Heart left ventricle (tissue), 16 donors: Measurements from ENCODE around the gene EPHB1. TPM values are rescaled to one million over a fixed set of nuclear protein-coding genes. Genes with fewer than 3 reads are reported as not detected.

ENCODE experiments used
- ATAC-seq, 4 donors: fragments of 200-7000 bp; cut with Tn5 transposase; one replicate each; pipeline ENCODE4 v1.9.1; 2020 to 2022; ENCODE audit warnings: moderate library complexity in 4 of 4, mild to moderate bottlenecking in 3 of 4, moderate number of reproducible peaks in 1 of 4
- DNase-seq, 5 donors: peaks; one replicate each; pipeline ENCODE4 v3.0.0-alpha.2; 2020
- H3K27ac ChIP-seq, 12 donors: fragments of 200-600 bp; sonication (generic) in 4 of 12; one replicate each; pipeline versions ENCODE4 v1.5.0 to v1.8.0; 2016 to 2022; ENCODE audit warnings: mild to moderate bottlenecking in 2 of 12
- H3K27me3 ChIP-seq, 9 donors: fragments of 200-600 bp; sonication (generic) in 2 of 9; one replicate each; pipeline versions ENCODE4 v1.5.1 to v1.8.0; 2016 to 2022; ENCODE audit warnings: mild to moderate bottlenecking in 3 of 9
- H3K36me3 ChIP-seq, 9 donors: fragments of 200-600 bp; sonication (generic) in 2 of 9; one replicate each; pipeline versions ENCODE4 v1.5.0 to v1.8.0; 2018 to 2022; ENCODE audit warnings: mild to moderate bottlenecking in 2 of 9
- H3K4me1 ChIP-seq, 12 donors: fragments of 200-600 bp; sonication (generic) in 4 of 12; one replicate each; pipeline versions ENCODE4 v1.5.0 to v1.8.0; 2016 to 2022; ENCODE audit warnings: mild to moderate bottlenecking in 3 of 12
- H3K4me3 ChIP-seq, 12 donors: fragments of 200-600 bp; sonication (generic) in 4 of 12; one replicate each; pipeline versions ENCODE4 v1.5.0 to v1.8.0; 2017 to 2022; ENCODE audit warnings: mild to moderate bottlenecking in 9 of 12, moderate library complexity in 4 of 12
- H3K9me3 ChIP-seq, 12 donors: fragments of 200-600 bp; sonication (generic) in 4 of 12; one replicate each; pipeline versions ENCODE4 v1.5.0 to v1.8.0; 2016 to 2022; ENCODE audit warnings: mild to moderate bottlenecking in 1 of 12
- POLR2A ChIP-seq, 2 donors: fragments of 450-650 bp; IDR thresholded peaks; one replicate each; pipeline ENCODE4 v1.6.1; 2017; ENCODE audit warnings: antibody characterized with exemption in 2 of 2, mild to moderate bottlenecking in 2 of 2, moderate library complexity in 2 of 2
- WGBS, 4 donors: extraction: QIAGEN DNeasy Blood & Tissue Kit in 2 of 4; methylation state at CpG; one replicate each; pipeline versions ENCODE4 v1.1.5 to v1.1.7; 2013 to 2018; 5-methylcytosine and 5-hydroxymethylcytosine counted together
- intact Hi-C, 10 donors: fragments of 100-400 bp; cut with DNase I; formaldehyde crosslinking; loops; one replicate each; pipeline versions ENCODE4 v1.11.1 to v1.14.2; 2022
- polyA plus RNA-seq, 2 donors: library from polyadenylated mRNA; stranded (reverse); fragments of 200-250 nt; gene quantifications; one replicate each; pipeline ENCODE4 v1.2.3, GENCODE V29; 2013
- total RNA-seq, 9 donors: library from RNA; depleted of rRNA in 2 of 9; stranded (reverse); fragments of >200 nt in 2 of 9; fragmentation: NEBNext Ultra II Directional in 3 of 9; extraction: Animal tissue kit (Norgen Biotek cat#: 25700) in 3 of 9; gene quantifications; one replicate each; pipeline versions ENCODE4 v1.1.0 to v1.2.4, GENCODE V29; 2016 to 2023
- TF ChIP-seq, protein P1 (sequence below), 12 donors: fragments of 200-600 bp; sonication (generic) in 4 of 12; IDR thresholded peaks; one replicate each; pipeline versions ENCODE4 v1.5.0 to v1.8.0; 2018 to 2022; ENCODE audit warnings: antibody characterized with exemption in 12 of 12, mild to moderate bottlenecking in 5 of 12
- donor health status: ischemic (EF 13 %, LVEDD 7.1; RV severe dilation, severe dysfunction).
- donor health status: healthy with polysubstance abuse.
- donor health status: DM: no; HTN: yes; CAD: no.
- donor health status: DM: no; HTN: no; CAD: no.
- donor health status: ischemic (EF 25% LVEDD 6.9; RV normal size, moderate dysfunction).
- donor health status: ischemic (EF 25% LVEDD 5.7; RV mildly dilated, moderate dysfunction).
- donor health status: healthy.
- donor health status: DM: yes; HTN: yes; CAD: no.
- donor health status: ischemic (EF 35%, LVEDD 5.7; RV mildly dilated, moderate dysfunction).
- donor health status: nonischemic (EF 11% LVEDD 7.7; RV severe dilation, severe dysfunction).
- donor health status: DM: yes; HTN: yes; CAD: no.
- donor health status: PGD.
- donor health status: ischemic (EF 29% LVEDD 5.4; RV normal size, mild dysfunction).
- donor health status: nonischemic (EF 23%, LVEDD 6.1; RV moderate dilation, normal function).

Gene EPHB1
- total and polyA plus RNA-seq, 11 donors, result 0.31 to 2.2 (median 1.1) TPM

GRCh38 chr3:134803652-134804051, 8.6 kb downstream of the EPHB1 start:
- 75 to 88% (median 82%) methylated on average over 4 of the region's 4 CpGs for WGBS, 4 donors
- no peak for DNase-seq
- no peaks in the 10 kb centered on the region for H3K9me3 ChIP-seq
- H3K27me3 ChIP-seq, result peaks cover 0 to 16% (median 0%) of the 10 kb centered on the region in 9 donors
- no peak overlapping the region for H3K4me3 ChIP-seq
- H3K4me1 ChIP-seq, result no peaks in the 10 kb centered on the region
- no peak for ATAC-seq
- intact Hi-C loops, result no loop called here
- no peaks in the 10 kb centered on the region for H3K36me3 ChIP-seq
- TF ChIP-seq, protein P1, sequence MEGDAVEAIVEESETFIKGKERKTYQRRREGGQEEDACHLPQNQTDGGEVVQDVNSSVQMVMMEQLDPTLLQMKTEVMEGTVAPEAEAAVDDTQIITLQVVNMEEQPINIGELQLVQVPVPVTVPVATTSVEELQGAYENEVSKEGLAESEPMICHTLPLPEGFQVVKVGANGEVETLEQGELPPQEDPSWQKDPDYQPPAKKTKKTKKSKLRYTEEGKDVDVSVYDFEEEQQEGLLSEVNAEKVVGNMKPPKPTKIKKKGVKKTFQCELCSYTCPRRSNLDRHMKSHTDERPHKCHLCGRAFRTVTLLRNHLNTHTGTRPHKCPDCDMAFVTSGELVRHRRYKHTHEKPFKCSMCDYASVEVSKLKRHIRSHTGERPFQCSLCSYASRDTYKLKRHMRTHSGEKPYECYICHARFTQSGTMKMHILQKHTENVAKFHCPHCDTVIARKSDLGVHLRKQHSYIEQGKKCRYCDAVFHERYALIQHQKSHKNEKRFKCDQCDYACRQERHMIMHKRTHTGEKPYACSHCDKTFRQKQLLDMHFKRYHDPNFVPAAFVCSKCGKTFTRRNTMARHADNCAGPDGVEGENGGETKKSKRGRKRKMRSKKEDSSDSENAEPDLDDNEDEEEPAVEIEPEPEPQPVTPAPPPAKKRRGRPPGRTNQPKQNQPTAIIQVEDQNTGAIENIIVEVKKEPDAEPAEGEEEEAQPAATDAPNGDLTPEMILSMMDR (IDR thresholded peaks at IDR 0.05), result no peak
- no peak for TF ChIP-seq POLR2A (IDR thresholded peaks at IDR 0.05)
- H3K27ac ChIP-seq, result no peak overlapping the region

GRCh38 chr3:134804508-134805480, 9.7 kb downstream of the EPHB1 start:
- 78 to 83% (median 79%) methylated on average over 14 of the region's 14 CpGs for WGBS, 4 donors
- Histone ChIP-seq H3K27ac (no peak overlapping the region), H3K36me3 (no peaks in the 10 kb centered on the region), H3K9me3 (no peaks in the 10 kb centered on the region), H3K4me1 (no peaks in the 10 kb centered on the region), H3K4me3 (no peak overlapping the region), H3K27me3 (peaks cover 0 to 12% (median 0%) of the 10 kb centered on the region in 9 donors)
- ATAC-seq, result no peak
- TF ChIP-seq, protein P1 (IDR thresholded peaks at IDR 0.05), result no peak
- TF ChIP-seq POLR2A (IDR thresholded peaks at IDR 0.05), result no peak
- intact Hi-C loops, result no loop called here
- DNase-seq, result no peak

- DNase-seq (no peak), ATAC-seq (no peak)
- no peaks in the 10 kb centered on the region for H3K4me1 ChIP-seq
- intact Hi-C loops, result no loop called here
- peaks cover 0 to 12% (median 0%) of the 10 kb centered on the region in 9 donors for H3K27me3 ChIP-seq
- no peak for TF ChIP-seq POLR2A (IDR thresholded peaks at IDR 0.05)
- TF ChIP-seq, protein P1 (IDR thresholded peaks at IDR 0.05), result no peak
- no peaks in the 10 kb centered on the region for H3K36me3 ChIP-seq
- WGBS, 4 donors, result 63 to 75% (median 74%) methylated on average over 6 of the region's 6 CpGs
- no peak overlapping the region for H3K4me3 ChIP-seq
- H3K9me3 ChIP-seq, result no peaks in the 10 kb centered on the region
- H3K27ac ChIP-seq, result no peak overlapping the region
These were observed 12.1 kb downstream of the EPHB1 start for GRCh38 chr3:134807189-134807588.

DNA sequence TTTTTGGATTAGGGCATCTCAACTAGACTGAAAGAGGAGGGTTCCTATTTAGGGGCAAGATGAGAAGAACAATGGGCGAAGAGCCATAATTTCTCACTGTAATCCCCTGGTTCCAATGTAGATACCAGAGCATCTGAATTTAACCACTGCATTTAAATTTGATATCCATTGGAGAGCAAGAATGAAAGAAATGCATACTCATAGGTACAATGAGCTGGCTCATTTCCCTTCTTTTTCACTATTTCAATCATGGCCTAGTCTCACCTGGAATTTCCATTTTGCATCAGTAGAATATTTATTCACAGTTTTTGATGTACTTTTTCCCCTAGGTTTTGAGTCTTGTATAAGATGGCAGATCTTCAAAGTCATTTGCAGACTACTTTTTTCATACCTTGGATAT, 13.8 kb downstream of the EPHB1 start:
- TF ChIP-seq, protein P1 (IDR thresholded peaks at IDR 0.05), result no peak
- no peak for TF ChIP-seq POLR2A (IDR thresholded peaks at IDR 0.05)
- H3K27me3 ChIP-seq, result peaks cover 0 to 12% (median 0%) of the 10 kb centered on the region in 9 donors
- intact Hi-C loops, result no loop called here
- no peak overlapping the region for H3K4me3 ChIP-seq
- DNase-seq (no peak), ATAC-seq (no peak)
- no peaks in the 10 kb centered on the region for H3K36me3 ChIP-seq
- no peaks in the 10 kb centered on the region for H3K9me3 ChIP-seq
- H3K4me1 ChIP-seq, result no peaks in the 10 kb centered on the region
- no peak overlapping the region for H3K27ac ChIP-seq
- WGBS, 4 donors, result 94 to 100% (median 98%) methylated on average over 1 of the region's 1 CpG
